CD4-positive, alpha-beta T cell treated with Interleukin-4 for 1 hour (primary cell): Measurements from ENCODE around the gene CCDC88B.

ENCODE experiments used
- DNase-seq, 2 donors: peaks; one replicate each; pipeline ENCODE4 v3.0.0-alpha.2; 2020 to 2022

The CCDC88B gene

GRCh38 chr11:64385945-64386704, 46.1 kb downstream of the CCDC88B start:
- peak in 1 of 2 donors; percentile 35 for DNase-seq

- no peak for DNase-seq
Observed at GRCh38 chr11:64387916-64388315, 47.9 kb downstream of the CCDC88B start.

GRCh38 chr11:64388894-64389293, 48.9 kb downstream of the CCDC88B start:
- no peak for DNase-seq

GRCh38 chr11:64389851-64390250, 49.8 kb downstream of the CCDC88B start:
- DNase-seq, result no peak

- DNase-seq, result no peak
Observed at GRCh38 chr11:64390558-64390957, 50.6 kb downstream of the CCDC88B start.

- no peak for DNase-seq
Observed at GRCh38 chr11:64391839-64392238, 51.8 kb downstream of the CCDC88B start.

GRCh38 chr11:64395545-64396078, 55.6 kb downstream of the CCDC88B start:
- DNase-seq, result peak in 1 of 2 donors; percentile 15

GRCh38 chr11:64396079-64396591, 56.1 kb downstream of the CCDC88B start:
- no peak for DNase-seq

GRCh38 chr11:64400102-64400501, 60.1 kb downstream of the CCDC88B start:
- DNase-seq, result peak in 1 of 2 donors; percentile 44

GRCh38 chr11:64400667-64401066, 60.7 kb downstream of the CCDC88B start:
- no peak for DNase-seq

GRCh38 chr11:64401775-64402174, 61.8 kb downstream of the CCDC88B start:
- DNase-seq, result no peak

GRCh38 chr11:64403106-64403505, 63.1 kb downstream of the CCDC88B start:
- no peak for DNase-seq

GRCh38 chr11:64406221-64406946, 66.4 kb downstream of the CCDC88B start:
- no peak for DNase-seq
